Endothelial cell of umbilical vein (primary cell): ENCODE results near the gene EP300. TPM values are rescaled to one million over a fixed set of nuclear protein-coding genes. Genes with fewer than 3 reads are reported as not detected.

Source experiments
- BruUV-seq: library from RNA; stranded (reverse); fragments of 400-500 nt; replicated peaks from 2 replicates; lab custom pipeline; 2021; lab: Mats Ljungman, UMichigan
- CTCF ChIA-PET: fragments of 300-600, 350-600 bp; sonication (Branson Sonifier 250); formaldehyde crosslinking; loops from one replicate; lab custom pipeline; 2021; ENCODE audit warnings: antibody characterized with exemption, inconsistent platforms; lab: Charles Lee
- POLR2A ChIA-PET: fragments of 300-600, 350-600 bp; sonication (Branson Sonifier 250); formaldehyde crosslinking; loops from one replicate; lab custom pipeline; 2021; ENCODE audit warnings: antibody characterized with exemption, inconsistent platforms; lab: Charles Lee
- DNase-seq: peaks from one replicate; pipeline ENCODE4 v3.0.0-alpha.2; 2011; ENCODE audit warnings: low read depth, low spot score
- FAIRE-seq: peaks from 2 replicates; lab custom pipeline; 2011; peaks lifted over from hg19 to GRCh38; lab: Jason Lieb, UNC
- H2AFZ ChIP-seq: 2 replicates; pipeline ENCODE4 v1.6.0; 2012; ENCODE audit warnings: low read depth, low read length, control low read depth, inconsistent platforms
- H3K27ac ChIP-seq: 2 replicates; pipeline ENCODE4 v1.5.1; 2011; ENCODE audit warnings: low read depth, mild to moderate bottlenecking, control low read depth, low read length, moderate library complexity; ENCODE audit not compliant: insufficient read depth
- H3K27me3 ChIP-seq, 2 experiments: 2 replicates each; pipeline versions ENCODE4 v1.6.0 to v1.6.1; 2011; ENCODE audit warnings: low read length in 2 of 2, mixed read lengths in 1 of 2; ENCODE audit not compliant: control insufficient read depth in 2 of 2, insufficient read depth in 2 of 2
- H3K36me3 ChIP-seq, 2 experiments: 2 replicates in 1 of 2; 3 replicates in 1 of 2; pipeline ENCODE4 v1.5.1; 2011; ENCODE audit warnings: low read length in 2 of 2, mild to moderate bottlenecking in 1 of 2, moderate library complexity in 1 of 2; ENCODE audit not compliant: control insufficient read depth in 2 of 2, insufficient read depth in 2 of 2; ENCODE audit errors: extremely low read depth in 1 of 2
- H3K4me1 ChIP-seq: 3 replicates; pipeline ENCODE4 v1.5.1; 2011; ENCODE audit warnings: mild to moderate bottlenecking, low read length; ENCODE audit not compliant: control insufficient read depth, insufficient read depth; ENCODE audit errors: extremely low read depth
- H3K4me2 ChIP-seq: 2 replicates; pipeline ENCODE4 v1.6.1; 2011; ENCODE audit warnings: low read length, control low read depth, mixed read lengths; ENCODE audit not compliant: insufficient read depth
- H3K4me3 ChIP-seq, 3 experiments: fragments of 200-600 bp in 1 of 3; sonication (generic), shearing (Covaris generic) in 1 of 3; replicated peaks in 1 of 3; 2 replicates each; pipeline ENCODE4 v1.5.1; 2011 to 2016; ENCODE audit warnings: control low read depth in 3 of 3, low read length in 3 of 3, mild to moderate bottlenecking in 2 of 3, inconsistent platforms in 1 of 3, low read depth in 1 of 3, moderate library complexity in 1 of 3; ENCODE audit not compliant: insufficient read depth in 1 of 3
- H3K79me2 ChIP-seq: 2 replicates; pipeline ENCODE4 v1.6.0; 2012; ENCODE audit warnings: low read length, inconsistent platforms; ENCODE audit not compliant: control insufficient read depth, insufficient read depth
- H3K9ac ChIP-seq: replicated peaks from 2 replicates; pipeline ENCODE3; 2011; ENCODE audit warnings: low read length, control low read depth; ENCODE audit not compliant: insufficient read depth; ENCODE audit errors: extremely low read depth
- H3K9me1 ChIP-seq: replicated peaks from 3 replicates; pipeline ENCODE4 v1.6.0; 2011; ENCODE audit warnings: mild to moderate bottlenecking, low read length; ENCODE audit not compliant: control insufficient read depth, insufficient read depth; ENCODE audit errors: extremely low read depth
- H3K9me3 ChIP-seq: replicated peaks from 2 replicates; pipeline ENCODE4 v1.5.1; 2012; ENCODE audit warnings: low read length, inconsistent platforms; ENCODE audit not compliant: control insufficient read depth, insufficient read depth
- H4K20me1 ChIP-seq: replicated peaks from 2 replicates; pipeline ENCODE3; 2011; ENCODE audit warnings: mild to moderate bottlenecking, low read length; ENCODE audit not compliant: control insufficient read depth, insufficient read depth; ENCODE audit errors: extremely low read depth
- EZH2 ChIP-seq: IDR thresholded peaks from 2 replicates; pipeline ENCODE4 v1.6.1; 2012; ENCODE audit warnings: borderline replicate concordance, low read depth, mild to moderate bottlenecking, moderate library complexity, low read length, inconsistent platforms; ENCODE audit not compliant: severe bottlenecking
- GATA2 ChIP-seq: IDR thresholded peaks from 2 replicates; pipeline ENCODE4 v1.7.0; 2011; ENCODE audit warnings: low read depth, mild to moderate bottlenecking, moderate library complexity, mixed read lengths, low read length; ENCODE audit not compliant: insufficient read length, insufficient read depth
- JUN ChIP-seq: IDR thresholded peaks from 2 replicates; pipeline ENCODE4 v1.6.1; 2011; ENCODE audit warnings: borderline replicate concordance, low read depth; ENCODE audit not compliant: insufficient read length, insufficient read depth
- MYC ChIP-seq: IDR thresholded peaks from one replicate; pipeline ENCODE4 v1.6.1; 2011; ENCODE audit warnings: mild to moderate bottlenecking, low read depth, low read length
- POLR2A ChIP-seq: IDR thresholded peaks from 2 replicates; pipeline ENCODE4 v1.6.1; 2012; ENCODE audit warnings: low read depth, mild to moderate bottlenecking, control low read depth, low read length
- POLR2AphosphoS5 ChIP-seq: IDR thresholded peaks from 2 replicates; pipeline ENCODE4 v1.6.1; 2012; ENCODE audit warnings: low read depth, mild to moderate bottlenecking, control low read depth, low read length, moderate library complexity; ENCODE audit not compliant: insufficient read depth
- dilution Hi-C: fragments of 300-500 bp; cut with MboI; formaldehyde crosslinking; loops from one replicate; pipeline ENCODE4 v1.15.0; 2019; ENCODE audit warnings: low sequenced_read_pairs; ENCODE audit not compliant: extremely low pct_ligation_motif_present
- intact Hi-C: fragments of 100-400 bp; cut with micrococcal nuclease; formaldehyde crosslinking; loops from one replicate; pipeline ENCODE4 v1.10.0; 2022
- polyA plus RNA-seq, 4 experiments: library from polyadenylated mRNA; depleted of rRNA in 3 of 4; stranded (reverse) in 3 of 4; unstranded in 1 of 4; fragments of >200 nt; gene quantifications; 2 replicates each; pipeline versions ENCODE4 v1.2.1 to v1.2.3, GENCODE V29; 2011 to 2012; ENCODE audit warnings: missing spikeins in 1 of 4
- total RNA-seq: library from RNA; stranded (reverse); gene quantifications from 2 replicates; pipeline ENCODE4 v1.2.3, GENCODE V29; 2021
- TF ChIP-seq, protein P1 (sequence below): IDR thresholded peaks from 2 replicates; pipeline ENCODE4 v1.6.1; 2011; ENCODE audit not compliant: insufficient read depth, insufficient read length

Gene EP300
- total and polyA plus RNA-seq, 2 donors (not counting 3 experiments of a cell fraction or from before 2014, with no cell fraction given): 24.4 to 63.0 TPM

DNA sequence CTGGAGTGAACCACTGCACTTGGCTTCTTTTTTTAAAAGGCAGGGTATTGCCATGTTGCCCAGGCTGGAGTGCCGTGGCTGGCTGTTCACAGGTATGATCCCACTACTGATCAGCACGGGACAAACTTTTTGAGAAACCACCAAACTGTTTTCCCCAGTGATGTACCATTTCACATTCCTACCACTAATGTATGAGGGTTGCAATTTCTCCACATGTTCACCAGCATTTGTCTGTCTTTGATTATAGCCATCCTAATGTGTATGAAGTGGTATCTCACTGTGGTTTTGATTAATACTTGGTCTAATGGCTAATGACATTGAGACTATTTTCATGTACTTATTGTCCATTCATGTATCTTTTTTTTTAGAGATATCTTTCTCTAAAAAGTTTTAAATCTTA lies 41.5 kb upstream of the EP300 start:
- dilution Hi-C loops (no loop called here), intact Hi-C loops (no loop called here)
- Histone ChIP-seq H3K9me3 (no peaks in the 10 kb centered on the region), H3K36me3 (no peaks in the 10 kb centered on the region), H3K9me1 (no peaks in the 10 kb centered on the region), H3K27me3 (no peaks in the 10 kb centered on the region), H3K4me1 (peaks cover 7% of the 10 kb centered on the region), H3K9ac (no peak overlapping the region), H2AFZ (no peak overlapping the region), H3K4me3 (no peak overlapping the region), H3K27ac (no peak overlapping the region), H4K20me1 (no peaks in the 10 kb centered on the region), H3K79me2 (no peaks in the 10 kb centered on the region), H3K4me2 (no peak overlapping the region)
- TF ChIP-seq MYC (no peak), GATA2 (no peak), EZH2 (no peak), POLR2A (no peak)
- BruUV-seq: no TSS peak
- CTCF ChIA-PET: no interaction called here
- DNase-seq (no peak), FAIRE-seq (no peak)
- POLR2A ChIA-PET: no interaction called here

DNA sequence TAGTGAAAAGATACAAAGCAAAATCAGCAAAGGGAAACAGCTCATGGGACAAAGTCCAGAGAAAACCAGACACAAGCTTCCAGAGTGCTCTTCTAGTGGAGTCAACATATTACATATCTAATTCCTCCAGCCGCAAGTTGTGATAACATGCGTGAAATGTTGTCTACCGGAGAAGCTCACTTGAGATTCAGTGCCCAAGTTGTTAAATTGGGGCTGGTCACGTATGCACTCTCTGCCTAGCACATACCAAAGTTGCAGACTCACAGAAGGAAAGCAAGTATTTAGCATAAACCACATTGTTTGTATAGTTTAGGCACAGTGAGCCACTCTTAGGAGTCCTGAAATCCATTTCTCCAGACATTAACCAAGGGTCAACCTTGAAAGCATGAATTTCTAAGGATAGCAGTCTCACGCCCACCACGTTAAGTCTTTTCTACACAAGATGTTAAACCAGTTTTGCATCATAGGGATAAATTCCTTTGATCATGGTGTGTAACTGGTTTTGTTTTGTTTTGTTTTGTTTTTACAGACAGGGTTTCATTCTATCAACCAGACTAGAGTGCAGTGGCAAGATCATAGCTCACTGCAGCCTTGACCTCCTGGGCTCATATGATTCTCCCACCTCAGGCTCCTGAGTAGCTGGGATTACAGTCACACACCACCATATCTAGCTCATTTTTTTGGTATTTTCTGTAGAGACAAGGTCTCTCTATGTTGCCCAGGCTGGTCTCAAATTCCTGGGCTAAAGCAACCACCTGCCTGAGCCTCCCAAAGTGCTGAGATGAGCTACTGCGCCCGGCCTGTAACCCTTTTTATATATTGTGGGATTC lies 39.5 kb upstream of the EP300 start:
- H3K4me3 ChIP-seq: no peak overlapping the region
- H3K27ac ChIP-seq: no peak overlapping the region
- POLR2A ChIA-PET: no interaction called here
- H3K9ac ChIP-seq: no peak overlapping the region
- CTCF ChIA-PET: interaction anchor here (0.9 to 1.3 kb wide), 2 partner anchors 35 to 130 kb away, joined by 3 read pairs; no protein-coding TSS in a partner anchor
- no peak overlapping the region for H2AFZ ChIP-seq
- no peaks in the 10 kb centered on the region for H3K9me3 ChIP-seq
- no TSS peak for BruUV-seq
- H3K79me2 ChIP-seq: no peaks in the 10 kb centered on the region
- TF ChIP-seq POLR2AphosphoS5 (no peak), GATA2 (no peak), POLR2A (no peak), JUN (no peak)
- TF ChIP-seq, protein P1, sequence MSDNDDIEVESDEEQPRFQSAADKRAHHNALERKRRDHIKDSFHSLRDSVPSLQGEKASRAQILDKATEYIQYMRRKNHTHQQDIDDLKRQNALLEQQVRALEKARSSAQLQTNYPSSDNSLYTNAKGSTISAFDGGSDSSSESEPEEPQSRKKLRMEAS: no peak
- no peaks in the 10 kb centered on the region for H3K9me1 ChIP-seq
- no peak for DNase-seq
- no peaks in the 10 kb centered on the region for H3K36me3 ChIP-seq
- H3K27me3 ChIP-seq: no peaks in the 10 kb centered on the region
- FAIRE-seq: no peak
- dilution Hi-C loops (no loop called here), intact Hi-C loops (no loop called here)
- peaks cover 7% of the 10 kb centered on the region for H3K4me1 ChIP-seq
- H3K4me2 ChIP-seq: no peak overlapping the region
- no peaks in the 10 kb centered on the region for H4K20me1 ChIP-seq
